A549 (cell line): ENCODE results near the gene HS3ST3A1. TPM values are rescaled to one million over a fixed set of nuclear protein-coding genes. Genes with fewer than 3 reads are reported as not detected.

Experiments
- ATAC-seq, 2 experiments: fragments of 200-7000 bp in 1 of 2; fragments of >200 bp in 1 of 2; cut with Nextera tagmentation in 1 of 2; cut with Tn5 transposase in 1 of 2; 3 replicates each; pipeline versions ENCODE4 v1.8.0 to v1.9.1; 2018 to 2020; ENCODE audit warnings: mild to moderate bottlenecking in 1 of 2, moderate library complexity in 1 of 2
- CTCF ChIA-PET: fragments of 300-600 bp; sonication (Branson Sonifier 250); formaldehyde crosslinking; extraction: SDS; loops from one replicate; lab custom pipeline; 2021; ENCODE audit warnings: antibody characterized with exemption, inconsistent platforms; lab: Yijun Ruan, JAX
- POLR2A ChIA-PET: fragments of 350-600 bp; formaldehyde crosslinking; extraction: SDS; loops from one replicate; lab custom pipeline; 2021; ENCODE audit warnings: antibody characterized with exemption, inconsistent platforms; lab: Yijun Ruan, JAX
- DNase-seq, 2 experiments: peaks; one replicate each; pipeline versions ENCODE4 v3.0.0 to v3.0.0-alpha.2; 2011 to 2016; ENCODE audit warnings: low read depth in 1 of 2, low spot score in 1 of 2
- FAIRE-seq: peaks from 2 replicates; lab custom pipeline; 2011; peaks lifted over from hg19 to GRCh38; lab: Jason Lieb, UNC
- H3K27ac ChIP-seq, 2 experiments: fragments of >200 bp; sonication (Bioruptor Twin); formaldehyde crosslinking; 3 replicates each; pipeline ENCODE4 v1.5.1; 2016 to 2017
- H3K4me1 ChIP-seq: fragments of >200 bp; sonication (Bioruptor Twin); formaldehyde crosslinking; 3 replicates; pipeline ENCODE4 v1.6.1; 2016
- H3K4me2 ChIP-seq: fragments of >200 bp; sonication (Bioruptor Twin); formaldehyde crosslinking; 3 replicates; pipeline ENCODE4 v1.6.1; 2016
- H3K4me3 ChIP-seq: fragments of >200 bp; sonication (Bioruptor Twin); formaldehyde crosslinking; 3 replicates; pipeline ENCODE4 v1.5.1; 2016
- H3K9me3 ChIP-seq: fragments of >200 bp; sonication (Bioruptor Twin); formaldehyde crosslinking; 3 replicates; pipeline ENCODE4 v1.6.1; 2016
- EHF ChIP-seq: fragments of 250-450 bp; sonication (Bioruptor Pico); IDR thresholded peaks from 2 replicates; pipeline ENCODE4 v1.5.0; 2020; ENCODE audit warnings: mild to moderate bottlenecking
- EP300 ChIP-seq, 2 experiments: fragments of >200 bp; sonication (Bioruptor Twin); formaldehyde crosslinking; IDR thresholded peaks; 2 replicates in 1 of 2; 3 replicates in 1 of 2; pipeline ENCODE4 v1.6.1; 2016 to 2017
- ESRRA ChIP-seq: fragments of 150-350 bp; IDR thresholded peaks from 2 replicates; pipeline ENCODE4 v1.6.1; 2014; ENCODE audit warnings: mild to moderate bottlenecking, low read length, borderline replicate concordance
- FOSL2 ChIP-seq, 2 experiments: fragments of 450-650 bp in 1 of 2; fragments of >200 bp in 1 of 2; sonication (Bioruptor Twin) in 1 of 2; formaldehyde crosslinking; IDR thresholded peaks; 2 replicates each; pipeline versions ENCODE4 v1.5.0 to v1.6.1; 2016 to 2020; ENCODE audit warnings: mild to moderate bottlenecking in 1 of 2, moderate library complexity in 1 of 2
- HMGXB4 ChIP-seq: fragments of 250-450 bp; sonication (Bioruptor Pico); IDR thresholded peaks from 2 replicates; pipeline ENCODE4 v1.5.0; 2021; ENCODE audit warnings: mild to moderate bottlenecking, moderate library complexity, borderline replicate concordance
- HOXB5 ChIP-seq: fragments of 250-450 bp; sonication (Bioruptor Pico); IDR thresholded peaks from 2 replicates; pipeline ENCODE4 v1.5.0; 2020; ENCODE audit warnings: mild to moderate bottlenecking, moderate library complexity
- JUN ChIP-seq, 2 experiments: fragments of >200 bp; sonication (Bioruptor Twin); formaldehyde crosslinking; IDR thresholded peaks; 2 replicates in 1 of 2; 3 replicates in 1 of 2; pipeline ENCODE4 v1.6.1; 2016 to 2017
- MAZ ChIP-seq: fragments of 150-350 bp; IDR thresholded peaks from 2 replicates; pipeline ENCODE4 v1.6.1; 2014; ENCODE audit warnings: antibody characterized with exemption, low read depth, low read length, borderline replicate concordance
- NFE2L2 ChIP-seq: fragments of 150-350 bp; conservative IDR thresholded peaks from 2 replicates; pipeline ENCODE4 v1.6.1; 2014; ENCODE audit warnings: low read length
- NPAS2 ChIP-seq: fragments of 250-450 bp; sonication (Bioruptor Pico); IDR thresholded peaks from 2 replicates; pipeline ENCODE4 v1.8.0; 2022; ENCODE audit warnings: mild to moderate bottlenecking, moderate library complexity, borderline replicate concordance
- PBX3 ChIP-seq: IDR thresholded peaks from 2 replicates; pipeline ENCODE4 v1.6.1; 2012
- POLR2A ChIP-seq: IDR thresholded peaks from 2 replicates; pipeline ENCODE4 v1.6.1; 2012; ENCODE audit warnings: mild to moderate bottlenecking, low read length
- RARB ChIP-seq: fragments of 250-450 bp; sonication (Bioruptor Pico); IDR thresholded peaks from 2 replicates; pipeline ENCODE4 v1.8.0; 2021; ENCODE audit warnings: mild to moderate bottlenecking, moderate library complexity
- RCOR1 ChIP-seq: fragments of 150-350 bp; IDR thresholded peaks from 2 replicates; pipeline ENCODE4 v1.6.1; 2014; ENCODE audit warnings: antibody characterized with exemption, low read length, low read depth
- REST ChIP-seq: fragments of 200-600 bp; sonication (generic); IDR thresholded peaks from 2 replicates; pipeline ENCODE4 v1.6.1; 2016; ENCODE audit warnings: antibody characterized with exemption, mild to moderate bottlenecking, moderate library complexity
- USF2 ChIP-seq: fragments of 450-650 bp; IDR thresholded peaks from 2 replicates; pipeline ENCODE4 v1.6.1; 2014; ENCODE audit warnings: antibody characterized with exemption
- ZFP36 ChIP-seq: fragments of 450-650 bp; IDR thresholded peaks from 2 replicates; pipeline ENCODE4 v1.6.1; 2014; ENCODE audit warnings: borderline replicate concordance; ENCODE audit not compliant: partially characterized antibody
- WGBS: methylation state at CpG from one replicate; pipeline ENCODE4 v1.1.6; 2017; ENCODE audit errors: missing lambda C conversion rate; 5-methylcytosine and 5-hydroxymethylcytosine counted together
- polyA plus RNA-seq, 4 experiments: library from polyadenylated mRNA; depleted of rRNA in 3 of 4; stranded (reverse); fragments of >200 nt; fragmentation: RNase III in 1 of 4; extraction: RNeasy Plus Mini Kit Qiagen cat#74134 plus additional on column Dnase treatment in 1 of 4; gene quantifications; 2 replicates in 3 of 4; 3 replicates in 1 of 4; pipeline ENCODE4 v1.2.3, GENCODE V29; 2011 to 2017

The HS3ST3A1 gene
- polyA plus RNA-seq, 2 of the 4 experiments (the other 2 are of a cell fraction) = not detected

- TF ChIP-seq ZFP36 = no peak
- no peak for TF ChIP-seq REST
- no peak for TF ChIP-seq EP300 (IDR thresholded peaks at IDR 0.05)
- no peak for TF ChIP-seq USF2
- TF ChIP-seq HMGXB4 (CRISPR knock-in tag) = no peak
- TF ChIP-seq HOXB5 (CRISPR knock-in tag) = no peak
- no peak for TF ChIP-seq RARB (CRISPR knock-in tag)
- no peak for TF ChIP-seq JUN (IDR thresholded peaks at IDR 0.05)
- no peak for TF ChIP-seq MAZ
- no peak for TF ChIP-seq EHF
- TF ChIP-seq, all 56 proteins: peak for 0
- ChIA-PET POLR2A (no interaction called here), CTCF (interaction anchor here (0.6 to 1.6 kb wide), 2 partner anchors 69 to 137 kb away, joined by 3 to 4 read pairs; no protein-coding TSS in a partner anchor)
- H3K27ac ChIP-seq = no peak overlapping the region
- no peaks in the 10 kb centered on the region for H3K4me1 ChIP-seq
- DNase-seq (no peak), FAIRE-seq (no peak), ATAC-seq (no peak)
- H3K9me3 ChIP-seq = peaks cover 20% of the 10 kb centered on the region; the same call in 1 of the 3 replicates
- H3K4me2 ChIP-seq = no peak overlapping the region
- no peak overlapping the region for H3K4me3 ChIP-seq
- 0% methylated on average over 2 of the region's 2 CpGs for WGBS
Measured at GRCh38 chr17:13478326-13478830, 123.4 kb downstream of the HS3ST3A1 start.

GRCh38 chr17:13477180-13477611, 124.5 kb downstream of the HS3ST3A1 start:
- ChIA-PET POLR2A (no interaction called here), CTCF (interaction anchor here (0.6 to 1.6 kb wide), 2 partner anchors 68 to 1196 kb away, joined by 4 read pairs; no protein-coding TSS in a partner anchor)
- ATAC-seq = no peak
- Histone ChIP-seq H3K4me1 (no peaks in the 10 kb centered on the region), H3K9me3 (peaks cover 20% of the 10 kb centered on the region; the same call in 1 of the 3 replicates), H3K4me2 (no peak overlapping the region), H3K27ac (no peak overlapping the region), H3K4me3 (no peak overlapping the region)
- DNase-seq = no peak
- no peak for FAIRE-seq
- TF ChIP-seq RCOR1 (no peak), USF2 (no peak), NFE2L2 (no peak), FOSL2 (IDR thresholded peaks at IDR 0.05) (no peak), FOSL2 (CRISPR knock-in tag; IDR thresholded peaks at IDR 0.05) (no peak), PBX3 (no peak), ESRRA (no peak), NPAS2 (CRISPR knock-in tag) (no peak), POLR2A (no peak)
